HepG2 (cell line): Measurements from ENCODE around the gene WDR6. TPM values are rescaled to one million over a fixed set of nuclear protein-coding genes. Genes with fewer than 3 reads are reported as not detected.

Source experiments
- ARID4A ChIP-seq: sonication (generic); formaldehyde crosslinking; IDR thresholded peaks from 2 replicates; pipeline ENCODE4 v1.5.0; 2020; ENCODE audit warnings: mild to moderate bottlenecking, missing genetic modification reagents, borderline replicate concordance
- HOMEZ ChIP-seq: IDR thresholded peaks from 2 replicates; pipeline ENCODE4 v1.6.1; 2016; ENCODE audit warnings: low read depth
- MEIS2 ChIP-seq: sonication (generic); formaldehyde crosslinking; IDR thresholded peaks from 2 replicates; pipeline ENCODE4 v1.9.0; 2021; ENCODE audit warnings: mild to moderate bottlenecking, missing genetic modification reagents
- PCBP1 ChIP-seq: fragments of 200-400 bp; formaldehyde crosslinking; IDR thresholded peaks from 2 replicates; pipeline ENCODE4 v1.6.1; 2017; ENCODE audit warnings: mild to moderate bottlenecking, low read depth, low read length, borderline replicate concordance
- SETDB1 ChIP-seq: sonication (generic); formaldehyde crosslinking; IDR thresholded peaks from 2 replicates; pipeline ENCODE4 v1.5.1; 2020; ENCODE audit warnings: missing genetic modification reagents, mild to moderate bottlenecking, borderline replicate concordance
- THAP8 ChIP-seq: sonication (generic); formaldehyde crosslinking; IDR thresholded peaks from 2 replicates; pipeline ENCODE4 v1.5.1; 2020; ENCODE audit warnings: missing genetic modification reagents, mild to moderate bottlenecking, borderline replicate concordance
- ZNF24 ChIP-seq: fragments of 450-650 bp; IDR thresholded peaks from 2 replicates; pipeline ENCODE4 v1.6.1; 2017; ENCODE audit warnings: antibody characterized with exemption, mild to moderate bottlenecking
- ZNF251 ChIP-seq: sonication (generic); formaldehyde crosslinking; IDR thresholded peaks from 2 replicates; pipeline ENCODE4 v1.9.0; 2021; ENCODE audit warnings: mild to moderate bottlenecking, missing genetic modification reagents
- ZNF430 ChIP-seq: sonication (generic); formaldehyde crosslinking; IDR thresholded peaks from 2 replicates; pipeline ENCODE4 v1.9.0; 2021; ENCODE audit warnings: mild to moderate bottlenecking, missing genetic modification reagents
- polyA plus RNA-seq, 8 experiments: library from polyadenylated mRNA; depleted of rRNA in 3 of 8; stranded (reverse) in 7 of 8; unstranded in 1 of 8; fragments of >200 nt; fragmentation: Illumina TruSeq in 4 of 8; extraction: Trizol in 4 of 8; gene quantifications; 2 replicates each; pipeline versions ENCODE4 v1.2.1 to v1.2.3, GENCODE V29; 2011 to 2016; ENCODE audit warnings: low read depth in 4 of 8, missing spikeins in 1 of 8, mixed read lengths in 1 of 8; ENCODE audit not compliant: insufficient read depth in 1 of 8
- total RNA-seq, 5 experiments: library from RNA; depleted of rRNA; stranded (reverse); fragments of >200 nt; fragmentation: Illumina TruSeq; extraction: Trizol; gene quantifications; 2 replicates each; pipeline ENCODE4 v1.2.3, GENCODE V29; 2016; ENCODE audit warnings: low read depth in 1 of 5
- TF ChIP-seq, protein P1 (sequence below): sonication (generic); formaldehyde crosslinking; IDR thresholded peaks from one replicate; pipeline ENCODE4 v1.5.1; 2020; ENCODE audit warnings: mild to moderate bottlenecking, missing genetic modification reagents; ENCODE audit errors: not compliant biosample characterization

The WDR6 gene
- total and polyA plus RNA-seq, 2 of the 13 experiments (the other 11 are each of a cell fraction or from before 2014, with no cell fraction given) = 73.4 to 139 TPM

- TF ChIP-seq HOMEZ (CRISPR knock-in tag) = no peak
- no peak for TF ChIP-seq SETDB1
- TF ChIP-seq THAP8 = no peak
- TF ChIP-seq PCBP1 = no peak
- TF ChIP-seq MEIS2 (CRISPR knock-in tag) = peak; percentile 72; the same call in 1 of the 2 replicates
- TF ChIP-seq, protein P1, sequence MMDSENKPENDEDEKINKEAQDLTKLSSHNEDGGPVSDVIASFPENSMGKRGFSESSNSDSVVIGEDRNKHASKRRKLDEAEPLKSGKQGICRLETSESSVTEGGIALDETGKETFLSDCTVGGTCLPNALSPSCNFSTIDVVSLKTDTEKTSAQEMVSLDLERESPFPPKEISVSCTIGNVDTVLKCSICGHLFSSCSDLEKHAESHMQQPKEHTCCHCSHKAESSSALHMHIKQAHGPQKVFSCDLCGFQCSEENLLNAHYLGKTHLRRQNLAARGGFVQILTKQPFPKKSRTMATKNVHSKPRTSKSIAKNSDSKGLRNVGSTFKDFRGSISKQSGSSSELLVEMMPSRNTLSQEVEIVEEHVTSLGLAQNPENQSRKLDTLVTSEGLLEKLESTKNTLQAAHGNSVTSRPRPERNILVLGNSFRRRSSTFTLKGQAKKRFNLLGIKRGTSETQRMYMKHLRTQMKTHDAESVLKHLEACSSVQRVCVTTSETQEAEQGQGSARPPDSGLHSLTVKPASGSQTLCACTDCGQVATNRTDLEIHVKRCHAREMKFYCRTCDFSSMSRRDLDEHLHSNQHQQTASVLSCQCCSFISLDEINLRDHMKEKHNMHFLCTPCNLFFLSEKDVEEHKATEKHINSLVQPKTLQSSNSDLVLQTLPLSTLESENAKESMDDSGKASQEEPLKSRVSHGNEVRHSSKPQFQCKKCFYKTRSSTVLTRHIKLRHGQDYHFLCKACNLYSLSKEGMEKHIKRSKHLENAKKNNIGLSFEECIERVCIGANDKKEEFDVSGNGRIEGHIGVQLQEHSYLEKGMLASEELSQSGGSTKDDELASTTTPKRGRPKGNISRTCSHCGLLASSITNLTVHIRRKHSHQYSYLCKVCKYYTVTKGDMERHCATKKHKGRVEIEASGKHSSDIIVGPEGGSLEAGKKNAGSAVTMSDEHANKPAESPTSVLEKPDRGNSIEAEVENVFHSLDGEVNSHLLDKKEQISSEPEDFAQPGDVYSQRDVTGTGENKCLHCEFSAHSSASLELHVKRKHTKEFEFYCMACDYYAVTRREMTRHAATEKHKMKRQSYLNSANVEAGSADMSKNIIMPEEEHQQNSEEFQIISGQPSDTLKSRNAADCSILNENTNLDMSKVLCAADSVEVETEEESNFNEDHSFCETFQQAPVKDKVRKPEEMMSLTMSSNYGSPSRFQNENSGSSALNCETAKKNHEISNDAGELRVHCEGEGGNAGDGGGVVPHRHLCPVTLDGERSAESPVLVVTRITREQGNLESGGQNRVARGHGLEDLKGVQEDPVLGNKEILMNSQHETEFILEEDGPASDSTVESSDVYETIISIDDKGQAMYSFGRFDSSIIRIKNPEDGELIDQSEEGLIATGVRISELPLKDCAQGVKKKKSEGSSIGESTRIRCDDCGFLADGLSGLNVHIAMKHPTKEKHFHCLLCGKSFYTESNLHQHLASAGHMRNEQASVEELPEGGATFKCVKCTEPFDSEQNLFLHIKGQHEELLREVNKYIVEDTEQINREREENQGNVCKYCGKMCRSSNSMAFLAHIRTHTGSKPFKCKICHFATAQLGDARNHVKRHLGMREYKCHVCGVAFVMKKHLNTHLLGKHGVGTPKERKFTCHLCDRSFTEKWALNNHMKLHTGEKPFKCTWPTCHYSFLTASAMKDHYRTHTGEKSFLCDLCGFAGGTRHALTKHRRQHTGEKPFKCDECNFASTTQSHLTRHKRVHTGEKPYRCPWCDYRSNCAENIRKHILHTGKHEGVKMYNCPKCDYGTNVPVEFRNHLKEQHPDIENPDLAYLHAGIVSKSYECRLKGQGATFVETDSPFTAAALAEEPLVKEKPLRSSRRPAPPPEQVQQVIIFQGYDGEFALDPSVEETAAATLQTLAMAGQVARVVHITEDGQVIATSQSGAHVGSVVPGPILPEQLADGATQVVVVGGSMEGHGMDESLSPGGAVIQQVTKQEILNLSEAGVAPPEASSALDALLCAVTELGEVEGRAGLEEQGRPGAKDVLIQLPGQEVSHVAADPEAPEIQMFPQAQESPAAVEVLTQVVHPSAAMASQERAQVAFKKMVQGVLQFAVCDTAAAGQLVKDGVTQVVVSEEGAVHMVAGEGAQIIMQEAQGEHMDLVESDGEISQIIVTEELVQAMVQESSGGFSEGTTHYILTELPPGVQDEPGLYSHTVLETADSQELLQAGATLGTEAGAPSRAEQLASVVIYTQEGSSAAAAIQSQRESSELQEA (CRISPR knock-in tag) = no peak
- TF ChIP-seq ZNF430 (CRISPR knock-in tag) = 0 out of 2 replicates have a peak, but pooled peaks have one; percentile 75
- TF ChIP-seq ZNF24 = 0 out of 2 replicates have a peak, but pooled peaks have one; percentile 10
- peak; percentile 92 for TF ChIP-seq ARID4A (CRISPR knock-in tag)
- no peak for TF ChIP-seq ZNF251
These were observed 14.9 kb downstream of the WDR6 start, which contains the start of gene NDUFAF3 (continued) for GRCh38 chr3:49021813-49022687.
